Endothelial cell of umbilical vein (primary cell): ENCODE data around the gene UBTD1. TPM values are rescaled to one million over a fixed set of nuclear protein-coding genes. Genes with fewer than 3 reads are reported as not detected.

Source experiments
- BruUV-seq: library from RNA; stranded (reverse); fragments of 400-500 nt; replicated peaks from 2 replicates; lab custom pipeline; 2021; lab: Mats Ljungman, UMichigan
- CTCF ChIA-PET: fragments of 300-600, 350-600 bp; sonication (Branson Sonifier 250); formaldehyde crosslinking; loops from one replicate; lab custom pipeline; 2021; ENCODE audit warnings: antibody characterized with exemption, inconsistent platforms; lab: Charles Lee
- POLR2A ChIA-PET: fragments of 300-600, 350-600 bp; sonication (Branson Sonifier 250); formaldehyde crosslinking; loops from one replicate; lab custom pipeline; 2021; ENCODE audit warnings: antibody characterized with exemption, inconsistent platforms; lab: Charles Lee
- DNase-seq: peaks from one replicate; pipeline ENCODE4 v3.0.0-alpha.2; 2011; ENCODE audit warnings: low read depth, low spot score
- FAIRE-seq: peaks from 2 replicates; lab custom pipeline; 2011; peaks lifted over from hg19 to GRCh38; lab: Jason Lieb, UNC
- H2AFZ ChIP-seq: 2 replicates; pipeline ENCODE4 v1.6.0; 2012; ENCODE audit warnings: low read depth, low read length, control low read depth, inconsistent platforms
- H3K27ac ChIP-seq: 2 replicates; pipeline ENCODE4 v1.5.1; 2011; ENCODE audit warnings: low read depth, mild to moderate bottlenecking, control low read depth, low read length, moderate library complexity; ENCODE audit not compliant: insufficient read depth
- H3K27me3 ChIP-seq, 2 experiments: 2 replicates each; pipeline versions ENCODE4 v1.6.0 to v1.6.1; 2011; ENCODE audit warnings: low read length in 2 of 2, mixed read lengths in 1 of 2; ENCODE audit not compliant: control insufficient read depth in 2 of 2, insufficient read depth in 2 of 2
- H3K36me3 ChIP-seq, 2 experiments: 2 replicates in 1 of 2; 3 replicates in 1 of 2; pipeline ENCODE4 v1.5.1; 2011; ENCODE audit warnings: low read length in 2 of 2, mild to moderate bottlenecking in 1 of 2, moderate library complexity in 1 of 2; ENCODE audit not compliant: control insufficient read depth in 2 of 2, insufficient read depth in 2 of 2; ENCODE audit errors: extremely low read depth in 1 of 2
- H3K4me1 ChIP-seq: 3 replicates; pipeline ENCODE4 v1.5.1; 2011; ENCODE audit warnings: mild to moderate bottlenecking, low read length; ENCODE audit not compliant: control insufficient read depth, insufficient read depth; ENCODE audit errors: extremely low read depth
- H3K4me2 ChIP-seq: 2 replicates; pipeline ENCODE4 v1.6.1; 2011; ENCODE audit warnings: low read length, control low read depth, mixed read lengths; ENCODE audit not compliant: insufficient read depth
- H3K4me3 ChIP-seq, 3 experiments: fragments of 200-600 bp in 1 of 3; sonication (generic), shearing (Covaris generic) in 1 of 3; replicated peaks in 1 of 3; 2 replicates each; pipeline ENCODE4 v1.5.1; 2011 to 2016; ENCODE audit warnings: control low read depth in 3 of 3, low read length in 3 of 3, mild to moderate bottlenecking in 2 of 3, inconsistent platforms in 1 of 3, low read depth in 1 of 3, moderate library complexity in 1 of 3; ENCODE audit not compliant: insufficient read depth in 1 of 3
- H3K79me2 ChIP-seq: 2 replicates; pipeline ENCODE4 v1.6.0; 2012; ENCODE audit warnings: low read length, inconsistent platforms; ENCODE audit not compliant: control insufficient read depth, insufficient read depth
- H3K9ac ChIP-seq: replicated peaks from 2 replicates; pipeline ENCODE3; 2011; ENCODE audit warnings: low read length, control low read depth; ENCODE audit not compliant: insufficient read depth; ENCODE audit errors: extremely low read depth
- H3K9me1 ChIP-seq: replicated peaks from 3 replicates; pipeline ENCODE4 v1.6.0; 2011; ENCODE audit warnings: mild to moderate bottlenecking, low read length; ENCODE audit not compliant: control insufficient read depth, insufficient read depth; ENCODE audit errors: extremely low read depth
- H3K9me3 ChIP-seq: replicated peaks from 2 replicates; pipeline ENCODE4 v1.5.1; 2012; ENCODE audit warnings: low read length, inconsistent platforms; ENCODE audit not compliant: control insufficient read depth, insufficient read depth
- H4K20me1 ChIP-seq: replicated peaks from 2 replicates; pipeline ENCODE3; 2011; ENCODE audit warnings: mild to moderate bottlenecking, low read length; ENCODE audit not compliant: control insufficient read depth, insufficient read depth; ENCODE audit errors: extremely low read depth
- CTCF ChIP-seq, 2 donors: IDR thresholded peaks; 1 replicate in 1 of 2; 2 replicates in 1 of 2; pipeline ENCODE4 v1.5.1; 2011; ENCODE audit warnings: low read length in 2 of 2, mild to moderate bottlenecking in 2 of 2, moderate library complexity in 2 of 2, control low read depth in 1 of 2, inconsistent platforms in 1 of 2, low read depth in 1 of 2; ENCODE audit not compliant: insufficient read depth in 1 of 2; ENCODE audit errors: extremely low read depth in 1 of 2
- EZH2 ChIP-seq: IDR thresholded peaks from 2 replicates; pipeline ENCODE4 v1.6.1; 2012; ENCODE audit warnings: borderline replicate concordance, low read depth, mild to moderate bottlenecking, moderate library complexity, low read length, inconsistent platforms; ENCODE audit not compliant: severe bottlenecking
- FOS ChIP-seq: IDR thresholded peaks from 2 replicates; pipeline ENCODE4 v1.6.1; 2011; ENCODE audit warnings: mild to moderate bottlenecking, low read length, moderate library complexity, borderline replicate concordance; ENCODE audit not compliant: insufficient read depth
- GATA2 ChIP-seq: IDR thresholded peaks from 2 replicates; pipeline ENCODE4 v1.7.0; 2011; ENCODE audit warnings: low read depth, mild to moderate bottlenecking, moderate library complexity, mixed read lengths, low read length; ENCODE audit not compliant: insufficient read length, insufficient read depth
- JUN ChIP-seq: IDR thresholded peaks from 2 replicates; pipeline ENCODE4 v1.6.1; 2011; ENCODE audit warnings: borderline replicate concordance, low read depth; ENCODE audit not compliant: insufficient read length, insufficient read depth
- MAX ChIP-seq: IDR thresholded peaks from 2 replicates; pipeline ENCODE4 v1.6.1; 2011; ENCODE audit not compliant: insufficient read depth, insufficient read length
- MYC ChIP-seq: IDR thresholded peaks from one replicate; pipeline ENCODE4 v1.6.1; 2011; ENCODE audit warnings: mild to moderate bottlenecking, low read depth, low read length
- POLR2A ChIP-seq: IDR thresholded peaks from 2 replicates; pipeline ENCODE4 v1.6.1; 2012; ENCODE audit warnings: low read depth, mild to moderate bottlenecking, control low read depth, low read length
- POLR2AphosphoS5 ChIP-seq: IDR thresholded peaks from 2 replicates; pipeline ENCODE4 v1.6.1; 2012; ENCODE audit warnings: low read depth, mild to moderate bottlenecking, control low read depth, low read length, moderate library complexity; ENCODE audit not compliant: insufficient read depth
- dilution Hi-C: fragments of 300-500 bp; cut with MboI; formaldehyde crosslinking; loops from one replicate; pipeline ENCODE4 v1.15.0; 2019; ENCODE audit warnings: low sequenced_read_pairs; ENCODE audit not compliant: extremely low pct_ligation_motif_present
- intact Hi-C: fragments of 100-400 bp; cut with micrococcal nuclease; formaldehyde crosslinking; loops from one replicate; pipeline ENCODE4 v1.10.0; 2022
- polyA plus RNA-seq, 4 experiments: library from polyadenylated mRNA; depleted of rRNA in 3 of 4; stranded (reverse) in 3 of 4; unstranded in 1 of 4; fragments of >200 nt; gene quantifications; 2 replicates each; pipeline versions ENCODE4 v1.2.1 to v1.2.3, GENCODE V29; 2011 to 2012; ENCODE audit warnings: missing spikeins in 1 of 4
- total RNA-seq: library from RNA; stranded (reverse); gene quantifications from 2 replicates; pipeline ENCODE4 v1.2.3, GENCODE V29; 2021

UBTD1 gene
- total and polyA plus RNA-seq, 2 donors (not counting 3 experiments of a cell fraction or from before 2014, with no cell fraction given): 42.6 to 63.7 TPM

- Histone ChIP-seq H2AFZ (no peak overlapping the region), H3K79me2 (peaks cover 16% of the 10 kb centered on the region), H3K9me1 (no peaks in the 10 kb centered on the region), H4K20me1 (no peaks in the 10 kb centered on the region), H3K4me3 (no peak overlapping the region), H3K9ac (no peak overlapping the region), H3K27ac (no peak overlapping the region), H3K9me3 (no peaks in the 10 kb centered on the region), H3K36me3 (no peaks in the 10 kb centered on the region), H3K27me3 (no peaks in the 10 kb centered on the region), H3K4me1 (peaks cover 28% of the 10 kb centered on the region), H3K4me2 (no peak overlapping the region)
- POLR2A ChIA-PET: no interaction called here
- no peak for TF ChIP-seq CTCF (IDR thresholded peaks at IDR 0.05; ENCODE audit: extremely low read depth in 1 of 2, insufficient read depth in 1 of 2, low read depth in 1 of 2, low read length in 2 of 2)
- no peak for TF ChIP-seq JUN
- TF ChIP-seq GATA2: no peak
- TF ChIP-seq POLR2AphosphoS5: no peak
- no peak for TF ChIP-seq EZH2
- TF ChIP-seq MAX: no peak
- no peak for TF ChIP-seq MYC
- no peak for TF ChIP-seq FOS
- no peak for TF ChIP-seq POLR2A
- dilution Hi-C loops (no loop called here), intact Hi-C loops (no loop called here)
- no peak for DNase-seq
- no peak for FAIRE-seq
- BruUV-seq: no TSS peak
- CTCF ChIA-PET: interaction anchor here (1.0 kb wide), 1 partner anchor 14 kb away, joined by 3 read pairs; no protein-coding TSS in a partner anchor
Observed at GRCh38 chr10:97520520-97520919, 21.8 kb downstream of the UBTD1 start.
